ENCODE data around the gene TYMS.
"Not testable (repeated sequence)": the region's sequence is repeated elsewhere in the genome, so short reads cannot be mapped to it uniquely, and the experiment has no call there.

The TYMS gene

DNA sequence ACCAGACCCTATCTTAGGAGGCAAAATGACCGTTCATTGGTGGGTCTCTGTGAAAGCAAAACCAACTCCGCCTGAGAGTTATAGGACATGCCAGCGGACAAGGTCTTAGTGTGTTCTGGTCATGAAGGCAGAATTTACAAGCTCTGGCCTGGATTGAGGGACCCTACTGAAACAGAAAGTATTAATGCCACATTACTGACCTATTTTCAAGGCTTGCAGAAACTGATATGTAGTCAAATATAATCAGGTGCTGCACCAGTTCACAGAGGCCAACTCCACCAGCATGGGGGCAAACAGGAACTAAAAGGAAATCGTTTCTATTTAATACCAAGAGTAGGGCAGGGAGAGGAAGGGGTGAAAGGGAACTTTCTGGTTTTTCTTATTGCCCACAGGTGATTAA is 19.7 kb downstream of the TYMS start:
- no peak for DNase-seq (ENCODE audit: low read depth in 2 of 2)

DNA sequence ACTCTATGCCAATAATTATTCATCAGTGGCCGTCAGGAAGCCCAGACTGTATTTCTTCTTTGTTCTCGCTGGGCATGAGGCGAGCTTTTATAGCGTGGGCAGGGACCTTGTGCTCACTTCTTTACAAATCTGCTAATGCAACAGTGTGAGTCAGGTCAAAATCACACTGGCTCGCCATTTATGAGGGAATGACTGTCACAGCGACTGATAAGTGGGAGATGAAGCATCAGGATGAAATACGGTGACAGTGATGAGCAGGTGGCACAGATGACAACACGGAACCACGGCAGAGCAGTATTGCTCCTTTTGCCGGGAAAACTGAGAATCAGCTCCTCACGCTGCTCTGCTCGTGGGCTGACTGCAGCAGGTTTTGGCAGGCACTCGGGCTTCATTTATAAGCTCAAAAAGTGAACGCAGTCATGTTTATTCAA is 20.5 kb downstream of the TYMS start:
- no peak for DNase-seq (ENCODE audit: low read depth in 2 of 2)

- DNase-seq (ENCODE audit: low read depth in 2 of 2) = no peak
Measured at GRCh38 chr18:678482-679182, 21.2 kb downstream of the TYMS start.

DNA sequence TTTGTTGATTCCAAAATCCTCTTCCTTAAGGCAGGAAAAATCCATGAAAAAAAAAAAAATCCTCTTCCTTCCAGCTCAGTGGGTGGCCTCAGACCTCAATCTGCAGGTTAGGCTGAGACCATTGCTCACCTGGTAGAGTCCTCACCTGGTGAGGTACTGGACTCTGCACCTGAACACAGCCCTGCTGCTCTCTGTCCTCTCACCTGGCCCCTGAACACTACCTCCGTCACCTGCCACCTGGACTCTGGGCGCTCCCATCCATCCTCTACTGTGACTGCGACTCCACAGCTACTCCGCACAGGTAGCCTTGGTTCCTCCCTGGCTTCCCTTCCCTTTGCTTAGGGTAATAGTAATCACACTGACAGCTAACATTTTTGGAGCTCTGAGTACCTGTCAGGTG is 22.1 kb downstream of the TYMS start:
- no peak for DNase-seq (ENCODE audit: low read depth in 2 of 2)

GRCh38 chr18:680392-680791 is 22.9 kb downstream of the TYMS start:
- DNase-seq (ENCODE audit: low read depth in 2 of 2) = no peak

GRCh38 chr18:681985-682384 is 24.5 kb downstream of the TYMS start:
- DNase-seq (ENCODE audit: low read depth in 2 of 2) = no peak

DNA sequence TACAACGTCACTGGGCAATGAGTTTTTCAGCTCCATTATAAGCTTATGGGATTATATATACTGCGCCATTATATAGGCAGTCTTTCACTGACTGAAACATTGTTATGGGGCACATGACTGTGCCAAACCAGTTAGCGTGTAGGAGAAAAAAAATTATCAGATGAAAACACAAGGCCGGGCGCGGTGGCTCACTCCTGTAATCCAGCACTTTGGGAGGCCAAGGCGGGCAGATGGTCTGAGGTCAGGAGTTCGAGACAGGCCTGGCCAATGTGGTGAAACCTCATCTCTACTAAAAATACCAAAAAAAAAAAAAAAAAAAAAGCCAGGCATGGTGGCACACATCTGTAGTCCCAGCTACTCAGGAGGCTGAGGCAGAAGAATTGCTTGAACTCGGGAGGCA is 25.0 kb downstream of the TYMS start:
- DNase-seq (ENCODE audit: low read depth in 2 of 2) = not testable (repeated sequence)

GRCh38 chr18:682833-683232 is 25.4 kb downstream of the TYMS start:
- no peak for DNase-seq (ENCODE audit: low read depth in 2 of 2)

DNA sequence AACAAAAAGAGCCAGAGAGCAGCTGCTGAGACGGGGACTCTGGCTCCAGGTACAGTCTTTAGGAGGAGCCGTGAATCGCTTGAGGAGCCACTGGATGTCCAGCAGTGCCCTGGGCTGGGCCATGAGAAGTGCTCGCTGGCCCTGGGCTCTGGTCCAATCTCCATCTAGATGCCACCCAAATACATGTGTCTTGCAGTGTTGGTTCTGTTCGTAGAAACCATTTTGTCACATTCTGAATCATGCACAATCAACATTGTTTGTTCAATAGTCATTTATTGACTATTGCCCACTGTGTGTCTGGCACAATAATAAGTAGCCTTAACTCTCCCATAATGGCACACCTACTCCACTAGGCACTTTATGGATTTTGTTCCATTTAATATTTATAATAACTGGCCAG is 26.1 kb downstream of the TYMS start:
- no peak for DNase-seq (ENCODE audit: low read depth in 2 of 2)

DNA sequence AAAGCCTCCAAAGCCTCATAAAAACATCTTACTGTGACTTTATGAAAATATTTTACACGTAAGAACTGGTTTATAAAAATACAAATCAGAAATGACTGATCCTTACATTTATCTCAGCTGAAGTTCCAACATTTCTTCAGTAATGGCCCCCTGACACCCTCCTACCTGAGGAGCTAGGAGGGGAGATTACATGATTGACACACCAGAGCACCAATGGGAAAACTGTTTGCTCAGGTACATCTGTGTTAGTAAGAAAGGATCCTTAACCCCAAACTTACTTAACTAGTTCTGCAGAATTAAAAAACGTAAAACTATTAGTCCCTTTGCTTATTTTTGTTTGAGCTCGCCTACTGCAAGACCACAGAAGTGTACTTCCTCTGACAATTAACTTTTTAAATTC is 28.0 kb downstream of the TYMS start:
- DNase-seq (ENCODE audit: low read depth in 2 of 2) = no peak

- no peak for DNase-seq (ENCODE audit: low read depth in 2 of 2)
Measured at GRCh38 chr18:686339-687111, 29.1 kb downstream of the TYMS start.

GRCh38 chr18:688323-688722 is 30.9 kb downstream of the TYMS start:
- no peak for DNase-seq (ENCODE audit: low read depth in 2 of 2)

DNA sequence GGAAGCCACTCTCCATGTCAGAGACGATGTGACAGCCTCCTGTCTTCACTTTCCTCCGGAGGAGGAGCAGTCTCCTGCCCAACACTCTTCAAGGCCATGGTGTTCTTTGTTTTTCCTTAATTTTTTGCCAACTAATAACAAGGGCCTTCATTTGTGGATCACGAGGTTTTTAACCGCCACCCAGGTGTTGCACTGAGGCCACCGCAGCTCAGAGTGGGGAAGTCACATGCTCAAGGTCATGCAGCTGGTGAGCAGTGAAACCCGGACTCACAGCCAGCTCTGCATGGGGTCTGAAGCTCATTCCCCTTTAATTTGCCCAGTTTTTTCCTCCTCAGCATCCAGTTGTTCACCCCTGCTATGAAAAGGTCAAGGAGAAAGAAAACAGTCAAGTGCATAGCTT is 35.4 kb downstream of the TYMS start:
- no peak for DNase-seq (ENCODE audit: low read depth in 2 of 2)

DNA sequence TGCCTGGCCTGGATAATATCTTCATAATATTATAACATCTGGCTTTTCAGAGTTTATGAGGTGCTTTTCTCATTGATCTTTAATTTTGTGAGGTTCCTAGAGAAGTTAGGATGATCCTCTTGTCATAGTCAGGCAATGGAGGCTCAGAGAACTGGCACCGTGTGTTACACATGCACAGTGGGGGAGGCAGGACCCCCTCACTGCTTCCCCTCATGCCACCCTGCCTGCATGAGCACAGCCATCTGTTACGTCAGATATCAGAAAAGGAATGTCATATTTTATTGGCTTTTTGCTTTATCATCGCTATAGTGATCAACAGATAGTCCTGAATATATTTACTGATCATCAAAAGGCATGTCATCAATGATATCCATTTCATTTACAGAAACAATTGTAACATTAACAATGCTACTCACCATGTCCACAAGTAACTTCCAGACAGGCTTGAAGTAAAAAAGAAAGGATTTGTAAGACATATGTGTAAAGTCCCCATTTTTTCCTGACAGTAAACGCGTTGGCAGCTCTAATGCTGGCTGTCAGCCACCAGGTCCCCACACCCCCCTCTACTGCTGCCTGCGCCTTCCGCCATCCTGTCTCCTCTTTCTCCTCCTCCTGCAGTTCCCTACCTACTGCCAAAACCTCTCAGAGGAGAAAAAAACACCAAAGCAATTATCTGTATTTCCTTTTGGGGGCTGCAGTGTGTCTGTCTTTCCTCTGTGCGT is 36.2 kb downstream of the TYMS start:
- DNase-seq (ENCODE audit: low read depth in 2 of 2) = no peak

DNA sequence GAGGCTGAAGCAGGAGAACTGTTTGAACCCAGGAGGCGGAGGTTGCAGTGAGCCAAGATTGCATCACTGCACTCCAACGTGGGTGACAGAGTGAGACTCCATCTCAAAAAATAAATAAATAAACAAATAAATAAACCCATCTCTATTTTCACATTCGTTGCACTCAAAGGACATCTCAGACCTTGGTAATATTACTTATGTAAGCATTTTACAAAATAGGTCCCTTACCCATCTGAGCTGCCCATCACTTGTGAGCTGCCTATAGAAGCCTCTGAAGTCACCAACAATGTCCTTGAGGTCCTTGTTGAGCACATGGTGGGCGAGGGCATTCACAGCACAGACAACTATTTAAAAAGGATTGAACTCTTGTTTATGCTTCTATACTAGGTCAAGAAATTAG is 39.6 kb downstream of the TYMS start:
- DNase-seq (ENCODE audit: low read depth in 2 of 2) = no peak

DNA sequence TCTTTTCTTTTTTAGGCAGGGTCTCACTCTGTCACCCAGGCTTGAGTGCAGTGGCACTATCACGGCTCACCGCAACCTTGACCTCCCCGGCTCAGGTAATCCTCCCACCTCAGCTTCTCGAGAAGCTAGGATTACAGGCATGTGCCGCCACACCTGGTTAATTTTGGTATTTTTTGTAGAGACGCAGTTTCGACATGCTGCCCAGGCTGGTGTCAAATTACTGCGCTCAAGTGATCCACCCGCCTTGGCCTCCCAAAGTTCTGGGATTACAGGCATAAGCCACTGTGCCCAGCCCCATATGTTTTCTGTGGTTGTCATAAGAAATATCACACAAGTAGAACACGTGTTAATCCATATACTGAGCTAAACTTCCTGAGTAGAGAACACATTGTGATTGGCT is 40.3 kb downstream of the TYMS start:
- no peak for DNase-seq (ENCODE audit: low read depth in 2 of 2)

DNA sequence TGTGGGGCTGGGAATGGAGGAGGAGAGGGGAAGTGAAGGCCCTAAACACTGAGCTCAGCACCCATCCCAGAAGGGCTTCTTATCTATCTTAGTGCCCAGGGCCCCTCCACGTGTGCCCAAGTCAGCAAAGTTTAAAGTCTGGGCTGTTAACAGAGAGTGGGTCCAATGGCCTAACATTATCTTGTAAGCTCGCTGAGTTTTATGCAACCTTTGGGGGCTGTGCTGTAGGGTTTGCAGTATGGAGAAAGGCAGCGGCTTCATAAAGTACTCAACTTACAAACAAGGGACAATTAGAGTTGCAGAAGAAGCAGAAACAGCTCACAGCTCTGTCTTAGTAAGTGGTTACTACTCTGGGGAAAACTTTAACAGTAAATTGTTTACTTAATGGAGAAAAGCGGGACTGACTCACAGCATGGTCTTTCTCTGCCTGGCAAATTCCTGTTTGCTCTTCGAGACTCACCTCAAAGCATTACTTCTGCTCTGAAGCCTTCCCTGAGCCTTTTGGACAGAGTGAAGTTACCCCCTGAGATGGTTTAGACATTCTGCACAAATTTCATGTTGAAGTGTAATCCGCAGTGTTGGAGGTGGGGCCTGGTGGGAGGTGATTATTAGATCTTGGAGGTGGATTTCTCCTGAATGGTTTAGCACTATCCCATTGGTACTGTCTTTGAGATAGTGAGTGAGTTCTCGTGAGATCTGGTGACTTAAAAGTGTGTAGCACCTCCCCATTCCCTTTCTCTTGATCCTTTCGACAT is 45.9 kb downstream of the TYMS start:
- DNase-seq (ENCODE audit: low read depth in 2 of 2) = no peak

DNA sequence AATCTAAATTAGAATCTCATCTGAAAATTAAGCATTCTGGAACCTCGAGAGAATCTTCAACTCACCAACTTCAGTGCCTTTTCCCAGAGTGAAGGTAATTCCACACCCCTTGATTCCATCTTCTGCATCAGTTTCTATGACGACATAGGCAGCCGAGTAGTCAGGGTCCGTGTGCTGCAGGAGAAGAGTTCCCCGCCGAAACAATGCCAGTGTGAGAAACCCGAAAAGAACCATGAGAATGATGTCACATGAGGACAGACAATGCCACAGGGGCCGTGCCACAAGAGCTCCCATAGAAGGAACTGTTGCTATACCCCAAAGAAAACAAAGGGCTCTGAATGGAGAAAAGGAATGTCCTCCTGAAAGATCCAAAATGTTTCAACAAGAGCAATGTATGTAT is 49.0 kb downstream of the TYMS start:
- DNase-seq (ENCODE audit: low read depth in 2 of 2) = no peak

GRCh38 chr18:708096-708495 is 50.6 kb downstream of the TYMS start:
- no peak for DNase-seq (ENCODE audit: low read depth in 2 of 2)

DNA sequence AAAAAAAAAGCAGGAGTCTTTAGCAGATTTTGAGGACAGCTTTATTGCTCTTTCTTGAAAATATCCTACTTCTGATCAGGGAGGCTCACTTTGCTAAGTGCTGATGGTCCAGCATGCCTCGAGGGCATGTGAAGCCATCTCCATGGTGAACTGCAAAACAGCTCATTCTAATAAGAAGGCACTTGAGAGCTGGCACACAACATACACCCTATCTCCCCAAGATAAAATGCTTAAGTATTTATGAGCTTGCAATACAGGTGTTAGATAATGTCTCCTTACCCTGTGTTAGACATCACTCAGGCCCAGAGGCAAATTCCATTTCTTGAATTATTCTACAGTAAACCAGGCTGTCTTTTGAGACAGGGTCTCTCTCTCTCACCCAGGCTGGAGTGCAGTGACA is 52.3 kb downstream of the TYMS start:
- DNase-seq (ENCODE audit: low read depth in 2 of 2) = no peak

GRCh38 chr18:710418-711300 is 53.2 kb downstream of the TYMS start:
- DNase-seq (ENCODE audit: low read depth in 2 of 2) = no peak
